Cardiac atrium fibroblast (primary cell): ENCODE results near the gene RPL36AL. TPM values are rescaled to one million over a fixed set of nuclear protein-coding genes. Genes with fewer than 3 reads are reported as not detected.

Experiments used
- total RNA-seq: library from RNA; depleted of rRNA; stranded (reverse); fragments of >200 nt; gene quantifications from 2 replicates; pipeline ENCODE4 v1.2.3, GENCODE V29; 2015

The RPL36AL gene
- 144 and 146 TPM in 2 replicates for total RNA-seq

GRCh38 chr14:49620182-49621113, at the start of gene RPL36AL, which contains the start of gene MGAT2:
Gene RPL36AL, minus strand, starts transcription at chr14:49620626. Its CDS starts 1,522 bp downstream, at chr14:49619104.
Gene MGAT2, plus strand, starts transcription at chr14:49620799. Its CDS starts 470 bp downstream, at chr14:49621269.

GRCh38 chr14:49634547-49635334, 14.3 kb upstream of the RPL36AL start, which contains the start of gene DNAAF2:
Gene DNAAF2, minus strand, starts transcription at chr14:49635244. Its CDS starts 95 bp downstream, at chr14:49635149.

GRCh38 chr14:49598485-49599300, 21.7 kb downstream of the RPL36AL start, which contains the start of gene LRR1:
Gene LRR1, plus strand, starts transcription at chr14:49598940. Its CDS starts 81 bp downstream, at chr14:49599021.

GRCh38 chr14:49585803-49586672, 34.4 kb downstream of the RPL36AL start, which contains the start of gene RPS29:
Gene RPS29, minus strand, starts transcription at chr14:49586380. Its CDS starts 34 bp downstream, at chr14:49586346.

Other genes starting within 250 kb of the RPL36AL start
- gene RPS29, start 34.2 kb downstream of the RPL36AL start, total RNA-seq: 11,679 and 13,314 TPM in 2 replicates
- gene LRR1, start 21.7 kb downstream of the RPL36AL start, total RNA-seq: 4.2 and 11.8 TPM in 2 replicates
- 67.7 and 84.1 TPM in 2 replicates for gene MGAT2, start 173 bp upstream of the RPL36AL start, total RNA-seq
- 6.3 and 6.7 TPM in 2 replicates for gene DNAAF2, start 14.6 kb upstream of the RPL36AL start, total RNA-seq
- gene POLE2, start 67.6 kb upstream of the RPL36AL start, total RNA-seq: 4.5 and 4.9 TPM in 2 replicates
- 2.5 and 2.6 TPM in 2 replicates for gene KLHDC1, start 72.5 kb upstream of the RPL36AL start, total RNA-seq
- 44.6 and 47.1 TPM in 2 replicates for gene KLHDC2, start 147.5 kb upstream of the RPL36AL start, total RNA-seq
- gene NEMF, start 232.2 kb upstream of the RPL36AL start, total RNA-seq: 15.2 and 30.0 TPM in 2 replicates